Heart right ventricle (tissue), 16 donors: ENCODE measurements around the gene KRT38. TPM values are rescaled to one million over a fixed set of nuclear protein-coding genes. Genes with fewer than 3 reads are reported as not detected.
A peak's percentile ranks its signal among the peaks of the same experiment; 100 is the strongest.

Experiments
- ATAC-seq, 8 donors: fragments of 200-7000 bp; cut with Tn5 transposase; one replicate each; pipeline ENCODE4 v1.9.1; 2020; ENCODE audit warnings: mild to moderate bottlenecking in 8 of 8, moderate library complexity in 8 of 8, moderate number of reproducible peaks in 1 of 8
- DNase-seq, 2 donors: peaks; one replicate each; pipeline ENCODE4 v3.0.0-alpha.2; 2020
- H3K27ac ChIP-seq, 10 donors: fragments of 200-600 bp; sonication (generic) in 2 of 10; one replicate each; pipeline versions ENCODE4 v1.5.0 to v1.8.0; 2020 to 2022; ENCODE audit warnings: mild to moderate bottlenecking in 3 of 10
- H3K27me3 ChIP-seq, 7 donors: fragments of 200-600 bp; one replicate each; pipeline ENCODE4 v1.8.0; 2021 to 2022; ENCODE audit warnings: mild to moderate bottlenecking in 2 of 7
- H3K36me3 ChIP-seq, 9 donors: fragments of 200-600 bp; sonication (generic) in 1 of 9; one replicate each; pipeline versions ENCODE4 v1.5.0 to v1.8.0; 2020 to 2022; ENCODE audit warnings: mild to moderate bottlenecking in 2 of 9
- H3K4me1 ChIP-seq, 9 donors: fragments of 200-600 bp; sonication (generic) in 1 of 9; one replicate each; pipeline versions ENCODE4 v1.5.0 to v1.8.0; 2020 to 2022; ENCODE audit warnings: mild to moderate bottlenecking in 4 of 9
- H3K4me3 ChIP-seq, 10 donors: fragments of 200-600 bp; sonication (generic) in 2 of 10; one replicate each; pipeline versions ENCODE4 v1.5.0 to v1.8.0; 2020 to 2022; ENCODE audit warnings: mild to moderate bottlenecking in 7 of 10, moderate library complexity in 2 of 10
- H3K9me3 ChIP-seq, 11 donors: fragments of 200-600 bp in 10 of 11; sonication (generic) in 2 of 11; one replicate each; pipeline versions ENCODE4 v1.5.0 to v1.8.0; 2013 to 2022; ENCODE audit warnings: mild to moderate bottlenecking in 2 of 11, control low read depth in 1 of 11, moderate library complexity in 1 of 11
- CTCF ChIP-seq, 9 donors: fragments of 200-600 bp; sonication (generic) in 2 of 9; IDR thresholded peaks; one replicate each; pipeline versions ENCODE4 v1.5.0 to v1.8.0; 2021 to 2022; ENCODE audit warnings: antibody characterized with exemption in 9 of 9, mild to moderate bottlenecking in 5 of 9, moderate library complexity in 1 of 9
- WGBS, 2 donors: extraction: QIAGEN DNeasy Blood & Tissue Kit; methylation state at CpG; one replicate each; pipeline ENCODE4 v1.1.7; 2013; ENCODE audit warnings: inconsistent platforms in 1 of 2; 5-methylcytosine and 5-hydroxymethylcytosine counted together
- intact Hi-C, 10 donors: fragments of 100-400 bp; cut with DNase I; formaldehyde crosslinking; loops; one replicate each; pipeline versions ENCODE4 v1.11.1 to v1.14.2; 2022
- polyA plus RNA-seq, 2 donors: library from polyadenylated mRNA; stranded (reverse); fragments of 200-250 nt; gene quantifications; one replicate each; pipeline ENCODE4 v1.2.3, GENCODE V29; 2013
- total RNA-seq, 10 donors: library from RNA; stranded (reverse); fragmentation: NEBNext Ultra II Directional in 3 of 10; extraction: Animal tissue kit (Norgen Biotek cat#: 25700) in 3 of 10; gene quantifications; one replicate each; pipeline versions ENCODE4 v1.2.1 to v1.2.4, GENCODE V29; 2021 to 2023
- donor health status: Arrhythmogenic right ventricular cardiomyopathy.
- donor health status: ischemic (EF 13 %, LVEDD 7.1; RV severe dilation, severe dysfunction).
- donor health status: healthy with polysubstance abuse.
- donor health status: DM: no; HTN: yes; CAD: no.
- donor health status: DM: no; HTN: no; CAD: no.
- donor health status: ischemic (EF 25% LVEDD 6.9; RV normal size, moderate dysfunction).
- donor health status: ischemic (EF 25% LVEDD 5.7; RV mildly dilated, moderate dysfunction).
- donor health status: healthy.
- donor health status: DM: yes; HTN: yes; CAD: no.
- donor health status: Ischemic cardiomyopathy.
- donor health status: ischemic (EF 35%, LVEDD 5.7; RV mildly dilated, moderate dysfunction).
- donor health status: nonischemic (EF 11% LVEDD 7.7; RV severe dilation, severe dysfunction).
- donor health status: DM: yes; HTN: yes; CAD: no.
- donor health status: PGD.
- donor health status: ischemic (EF 29% LVEDD 5.4; RV normal size, mild dysfunction).
- donor health status: nonischemic (EF 23%, LVEDD 6.1; RV moderate dilation, normal function).

Gene KRT38
- total and polyA plus RNA-seq, 12 donors, result not detected

GRCh38 chr17:41484920-41485904 is 44.4 kb upstream of the KRT38 start:
- Histone ChIP-seq H3K4me3 (no peak overlapping the region), H3K9me3 (no peaks in the 10 kb centered on the region), H3K4me1 (peaks cover 0 to 7% (median 0%) of the 10 kb centered on the region in 9 donors), H3K27me3 (peaks cover 0 to 27% (median 12%) of the 10 kb centered on the region in 7 donors), H3K27ac (no peak overlapping the region), H3K36me3 (no peaks in the 10 kb centered on the region)
- intact Hi-C loops, result no loop called here
- DNase-seq, result no peak
- WGBS, 2 donors, result 69 to 75% methylated on average over 8 of the region's 8 CpGs
- peak in 2 of 8 donors; percentile 41 to 58 for ATAC-seq
- no peak for TF ChIP-seq CTCF (IDR thresholded peaks at IDR 0.05)

- ATAC-seq (peak in 2 of 8 donors; percentile 21 to 56), DNase-seq (no peak)
- no peaks in the 10 kb centered on the region for H3K36me3 ChIP-seq
- intact Hi-C loops, result no loop called here
- H3K4me3 ChIP-seq, result no peak overlapping the region
- peaks cover 0 to 27% (median 12%) of the 10 kb centered on the region in 7 donors for H3K27me3 ChIP-seq
- 57 to 58% methylated on average over 7 of the region's 7 CpGs for WGBS, 2 donors
- H3K4me1 ChIP-seq, result no peaks in the 10 kb centered on the region
- TF ChIP-seq CTCF (IDR thresholded peaks at IDR 0.05), result no peak
- H3K27ac ChIP-seq, result no peak overlapping the region
- no peaks in the 10 kb centered on the region for H3K9me3 ChIP-seq
Measured at GRCh38 chr17:41483991-41484826, 43.4 kb upstream of the KRT38 start.

GRCh38 chr17:41483531-41483930 is 42.7 kb upstream of the KRT38 start:
- DNase-seq (no peak), ATAC-seq (no peak)
- H3K36me3 ChIP-seq, result no peaks in the 10 kb centered on the region
- TF ChIP-seq CTCF (IDR thresholded peaks at IDR 0.05), result no peak
- H3K4me3 ChIP-seq, result no peak overlapping the region
- H3K27ac ChIP-seq, result no peak overlapping the region
- H3K9me3 ChIP-seq, result no peaks in the 10 kb centered on the region
- H3K4me1 ChIP-seq, result no peaks in the 10 kb centered on the region
- H3K27me3 ChIP-seq, result peaks cover 0 to 23% (median 12%) of the 10 kb centered on the region in 7 donors
- 45 to 55% methylated on average over 9 of the region's 9 CpGs for WGBS, 2 donors
- intact Hi-C loops, result no loop called here

- Histone ChIP-seq H3K4me1 (no peaks in the 10 kb centered on the region), H3K27ac (no peak within 1 kb of the TSS), H3K27me3 (peaks cover 0 to 9% (median 6%) of the 10 kb centered on the region in 7 donors), H3K9me3 (no peaks in the 10 kb centered on the region), H3K4me3 (no peak within 1 kb of the TSS), H3K36me3 (no peaks in the 10 kb centered on the region)
- DNase-seq, result no peak
- no peak for ATAC-seq
- TF ChIP-seq CTCF (IDR thresholded peaks at IDR 0.05), result no peak
- intact Hi-C loops, result no loop called here
- WGBS, 2 donors, result 89 to 97% methylated on average over 2 of the region's 2 CpGs
Measured at GRCh38 chr17:41481036-41481435, 40.3 kb upstream of the KRT38 start, which contains the start of gene KRT35. TSS of gene KRT35 (minus strand) at chr17:41481151. CDS start at chr17:41481097, 54 bp downstream.
